Colonic mucosa (tissue), 4 donors: ENCODE results near the gene YY1. TPM values are rescaled to one million over a fixed set of nuclear protein-coding genes. Genes with fewer than 3 reads are reported as not detected.

ENCODE experiments used
- DNase-seq: peaks from one replicate; pipeline ENCODE4 v3.0.0-alpha.2; 2020
- H3K27ac ChIP-seq: fragments of 200-600 bp; one replicate; pipeline ENCODE4 v1.8.0; 2021
- H3K27me3 ChIP-seq: fragments of 200-600 bp; one replicate; pipeline ENCODE4 v1.8.0; 2021
- H3K36me3 ChIP-seq: fragments of 200-600 bp; one replicate; pipeline ENCODE4 v1.8.0; 2021
- H3K4me1 ChIP-seq: fragments of 200-600 bp; one replicate; pipeline ENCODE4 v1.8.0; 2021; ENCODE audit warnings: mild to moderate bottlenecking
- H3K4me3 ChIP-seq: fragments of 200-600 bp; one replicate; pipeline ENCODE4 v1.8.0; 2021
- H3K9ac ChIP-seq, 2 donors: one replicate each; pipeline ENCODE4 v1.7.0; 2013; ENCODE audit warnings: control low read depth in 2 of 2, low read depth in 2 of 2, low read length in 2 of 2
- H3K9me3 ChIP-seq: fragments of 200-600 bp; one replicate; pipeline ENCODE4 v1.8.0; 2021
- intact Hi-C: fragments of 100-400 bp; cut with DNase I; formaldehyde crosslinking; loops from one replicate; pipeline ENCODE4 v1.14.1; 2022
- total RNA-seq, 2 donors: library from RNA; stranded (reverse); fragmentation: NEBNext Ultra II Directional in 1 of 2; extraction: Animal tissue kit (Norgen Biotek cat#: 25700) in 1 of 2; gene quantifications; one replicate each; pipeline ENCODE4 v1.2.1, GENCODE V29; 2021
- TF ChIP-seq, protein P1 (sequence below): fragments of 200-600 bp; IDR thresholded peaks from one replicate; pipeline ENCODE4 v1.8.0; 2022; ENCODE audit warnings: antibody characterized with exemption, mild to moderate bottlenecking
- donor health status: healthy.
- donor health status: DM: no; HTN: no; CAD: no.
- donor health status: DM: no; HTN: no; CAD: no.

Gene YY1
- total RNA-seq, 2 donors from 2014 or later = 73.2 to 90.4 TPM

DNA sequence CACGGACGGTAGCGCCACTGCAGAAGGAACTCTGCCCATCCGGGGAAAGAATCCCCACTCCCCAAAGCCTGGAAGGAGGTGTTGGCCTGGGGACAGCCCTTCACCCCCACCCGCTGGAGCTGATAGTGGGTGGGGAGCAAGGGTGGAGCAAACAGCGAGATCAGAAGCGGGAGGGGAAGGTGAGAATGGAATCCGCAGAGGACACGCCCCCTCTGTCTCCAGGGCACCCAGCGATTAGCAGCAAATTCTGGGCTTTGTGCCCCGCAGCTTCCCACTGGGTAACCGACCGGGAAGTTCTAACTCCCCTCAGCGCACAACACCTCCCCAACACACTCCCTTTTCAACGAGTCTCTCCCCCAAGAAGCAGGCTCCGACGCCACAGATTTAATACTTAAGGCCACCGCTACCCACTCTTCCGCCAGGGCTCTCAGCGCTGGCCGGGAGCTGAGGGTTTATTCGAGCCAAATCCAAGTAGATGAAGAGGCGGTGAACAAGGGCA, 65.9 kb downstream of the YY1 start:
- peaks cover 6% of the 10 kb centered on the region for H3K4me1 ChIP-seq
- peak; percentile 83 for DNase-seq
- peak overlapping the region; percentile 97 for H3K4me3 ChIP-seq
- intact Hi-C loops = no loop called here
- H3K36me3 ChIP-seq = no peaks in the 10 kb centered on the region
- TF ChIP-seq, protein P1, sequence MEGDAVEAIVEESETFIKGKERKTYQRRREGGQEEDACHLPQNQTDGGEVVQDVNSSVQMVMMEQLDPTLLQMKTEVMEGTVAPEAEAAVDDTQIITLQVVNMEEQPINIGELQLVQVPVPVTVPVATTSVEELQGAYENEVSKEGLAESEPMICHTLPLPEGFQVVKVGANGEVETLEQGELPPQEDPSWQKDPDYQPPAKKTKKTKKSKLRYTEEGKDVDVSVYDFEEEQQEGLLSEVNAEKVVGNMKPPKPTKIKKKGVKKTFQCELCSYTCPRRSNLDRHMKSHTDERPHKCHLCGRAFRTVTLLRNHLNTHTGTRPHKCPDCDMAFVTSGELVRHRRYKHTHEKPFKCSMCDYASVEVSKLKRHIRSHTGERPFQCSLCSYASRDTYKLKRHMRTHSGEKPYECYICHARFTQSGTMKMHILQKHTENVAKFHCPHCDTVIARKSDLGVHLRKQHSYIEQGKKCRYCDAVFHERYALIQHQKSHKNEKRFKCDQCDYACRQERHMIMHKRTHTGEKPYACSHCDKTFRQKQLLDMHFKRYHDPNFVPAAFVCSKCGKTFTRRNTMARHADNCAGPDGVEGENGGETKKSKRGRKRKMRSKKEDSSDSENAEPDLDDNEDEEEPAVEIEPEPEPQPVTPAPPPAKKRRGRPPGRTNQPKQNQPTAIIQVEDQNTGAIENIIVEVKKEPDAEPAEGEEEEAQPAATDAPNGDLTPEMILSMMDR = no peak
- no peaks in the 10 kb centered on the region for H3K9me3 ChIP-seq
- no peaks in the 10 kb centered on the region for H3K27me3 ChIP-seq
- H3K27ac ChIP-seq = peak overlapping the region; percentile 57
- H3K9ac ChIP-seq = peak overlapping the region; percentile 52 to 81

- no peaks in the 10 kb centered on the region for H3K9me3 ChIP-seq
- intact Hi-C loops = no loop called here
- H3K36me3 ChIP-seq = no peaks in the 10 kb centered on the region
- H3K27ac ChIP-seq = peak overlapping the region; percentile 57
- TF ChIP-seq, protein P1 = no peak
- peaks cover 6% of the 10 kb centered on the region for H3K4me1 ChIP-seq
- peak; percentile 62 for DNase-seq
- peak overlapping the region; percentile 97 for H3K4me3 ChIP-seq
- H3K27me3 ChIP-seq = no peaks in the 10 kb centered on the region
- peak overlapping the region; percentile 52 to 81 for H3K9ac ChIP-seq
Measured at GRCh38 chr14:100305324-100306100, 66.6 kb downstream of the YY1 start.

DNA sequence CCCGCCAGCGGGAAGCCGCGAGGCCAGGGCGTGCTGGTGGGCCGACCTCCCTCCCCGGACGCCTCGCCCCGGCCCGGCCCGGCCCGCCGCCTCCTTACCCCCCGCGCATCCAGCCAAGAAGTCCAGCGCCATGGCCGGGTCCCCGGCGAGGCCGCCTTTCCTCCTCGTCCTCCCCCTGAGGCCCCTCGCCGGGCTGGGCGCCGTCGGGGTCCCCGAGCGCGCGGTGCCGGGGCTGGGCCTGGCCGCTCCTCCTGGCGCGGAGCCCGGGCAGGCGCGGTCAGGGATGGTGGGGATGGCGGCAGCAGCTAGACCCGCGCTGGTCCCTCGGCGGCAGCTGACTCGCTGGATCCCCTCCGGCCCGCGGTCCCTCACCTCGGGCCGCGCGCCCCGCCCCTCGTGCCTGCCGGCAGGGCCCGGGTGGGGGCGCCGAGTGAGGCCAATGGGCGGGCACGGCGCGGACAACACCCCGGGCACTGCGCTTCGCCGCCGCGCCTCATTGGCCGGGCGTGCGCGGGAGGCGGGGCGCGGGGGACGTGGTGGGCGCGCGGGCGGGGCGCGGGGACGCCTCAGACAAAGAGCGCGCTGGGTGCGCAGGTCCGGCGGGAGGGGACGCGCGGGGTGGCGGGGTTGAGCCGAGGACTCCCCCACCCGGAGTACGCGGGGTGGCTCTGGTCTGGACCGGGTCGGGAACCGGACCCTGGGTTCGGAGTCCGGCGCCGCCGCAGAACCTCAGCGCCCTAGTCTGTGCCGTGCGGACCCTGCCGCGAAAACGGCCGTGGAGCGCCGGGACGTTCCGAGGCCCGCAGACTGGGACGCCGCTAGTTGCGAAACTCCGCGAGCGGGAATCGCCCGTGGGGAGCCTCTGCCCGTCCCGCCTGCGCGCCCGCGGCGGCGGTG, 67.4 kb downstream of the YY1 start, which contains the start of gene SLC25A29:
TSS of gene SLC25A29 (minus strand) at position 344 of the 897 bp plus-strand sequence. CDS start at position 132, 212 bp downstream.
- Histone ChIP-seq H3K4me3 (peak within 1 kb of the TSS; percentile 97), H3K9ac (peak within 1 kb of the TSS; percentile 76 to 81), H3K27ac (peak within 1 kb of the TSS; percentile 57), H3K9me3 (no peaks in the 10 kb centered on the region), H3K27me3 (no peaks in the 10 kb centered on the region), H3K4me1 (peaks cover 6% of the 10 kb centered on the region), H3K36me3 (no peaks in the 10 kb centered on the region)
- DNase-seq = peak; percentile 87
- TF ChIP-seq, protein P1 = no peak
- intact Hi-C loops = no loop called here

DNA sequence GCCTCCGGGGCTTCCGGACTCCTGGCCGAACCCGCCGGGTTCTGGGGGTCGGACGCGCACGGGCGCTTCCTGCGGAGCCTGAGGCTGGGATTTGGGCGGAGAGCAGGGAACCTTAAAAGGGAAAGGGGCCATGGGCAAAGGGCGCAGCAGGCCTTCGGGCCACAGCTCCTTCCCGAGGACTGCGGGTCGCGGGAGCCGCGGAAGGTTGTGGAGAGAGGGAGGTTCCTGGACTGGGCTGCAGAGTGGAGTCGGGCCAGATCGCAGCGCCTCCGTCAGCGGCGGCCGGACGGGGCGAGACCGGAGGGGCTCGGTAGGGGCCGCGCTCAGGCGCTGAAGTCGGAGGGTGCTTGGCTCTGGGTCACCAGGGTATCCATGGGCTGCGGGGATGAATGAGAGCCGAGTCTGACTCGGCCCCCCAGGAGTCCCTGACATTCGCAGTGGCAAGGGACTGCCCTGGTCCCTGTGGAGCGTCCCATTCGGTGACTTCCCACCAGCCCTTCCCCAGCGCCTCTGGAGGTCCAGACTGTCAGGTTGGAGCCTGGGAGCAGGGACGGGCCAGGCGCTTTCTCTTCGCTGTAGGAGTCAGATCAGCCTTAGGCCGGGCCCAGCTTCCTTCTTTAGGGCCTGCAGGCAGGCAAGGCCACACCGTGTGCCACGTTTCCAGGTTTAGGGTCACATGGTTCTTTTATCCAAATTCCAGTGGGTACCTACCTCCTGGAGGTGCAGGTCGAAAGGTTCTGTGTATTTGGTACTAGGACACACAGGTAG, 68.2 kb downstream of the YY1 start:
- H3K9ac ChIP-seq = peak overlapping the region; percentile 76 to 81
- no peaks in the 10 kb centered on the region for H3K36me3 ChIP-seq
- TF ChIP-seq, protein P1 = no peak
- no peaks in the 10 kb centered on the region for H3K9me3 ChIP-seq
- no peaks in the 10 kb centered on the region for H3K27me3 ChIP-seq
- peak; percentile 44 for DNase-seq
- peak overlapping the region; percentile 97 for H3K4me3 ChIP-seq
- H3K27ac ChIP-seq = peak overlapping the region; percentile 49
- peaks cover 6% of the 10 kb centered on the region for H3K4me1 ChIP-seq
- intact Hi-C loops = no loop called here
